Ishikawa (cell line): Measurements from ENCODE around the gene SUOX.

ENCODE experiments used
- CEBPB ChIP-seq: IDR thresholded peaks from 2 replicates; pipeline ENCODE4 v1.6.1; 2012
- NFIC ChIP-seq: IDR thresholded peaks from 2 replicates; pipeline ENCODE4 v1.6.1; 2012
- RAD21 ChIP-seq: IDR thresholded peaks from 2 replicates; pipeline ENCODE4 v1.6.1; 2012; ENCODE audit warnings: low read depth
- TEAD4 ChIP-seq: IDR thresholded peaks from 2 replicates; pipeline ENCODE4 v1.6.1; 2012
- TF ChIP-seq, protein P1 (sequence below): IDR thresholded peaks from 2 replicates; pipeline ENCODE4 v1.6.1; 2012; ENCODE audit warnings: low read depth, mild to moderate bottlenecking

DNA sequence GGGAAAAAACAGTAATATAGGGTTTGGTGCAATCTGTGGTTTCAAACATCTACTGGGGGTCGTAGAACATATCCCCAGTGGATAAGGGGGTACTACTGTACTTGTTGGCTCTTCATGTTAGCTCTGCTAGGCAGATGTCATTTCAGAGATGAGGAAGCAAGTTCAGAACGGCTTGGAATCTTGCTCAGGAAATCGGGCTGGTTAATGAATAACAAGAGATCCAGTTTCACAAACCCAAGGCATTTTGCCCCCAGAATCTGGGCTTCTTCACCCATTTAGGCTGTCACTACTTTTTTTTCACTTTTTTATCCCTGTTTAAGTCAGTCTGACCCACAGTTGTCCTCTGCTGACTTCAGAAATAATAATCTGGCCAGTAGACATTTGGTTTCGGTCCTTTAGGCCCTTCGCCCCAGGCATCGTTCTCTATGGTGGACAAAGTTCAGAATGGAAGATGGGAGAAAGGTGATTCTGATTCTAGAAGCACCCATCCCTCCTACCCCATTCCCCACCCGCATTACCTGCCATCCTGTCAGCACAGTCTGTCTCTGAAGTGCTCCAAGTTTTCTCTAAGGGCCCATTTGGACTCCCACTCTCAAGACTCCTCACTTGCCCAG is 4.5 kb downstream of the SUOX start:
- no peak for TF ChIP-seq TEAD4
- no peak for TF ChIP-seq NFIC
- no peak for TF ChIP-seq CEBPB
- no peak for TF ChIP-seq RAD21
- TF ChIP-seq, protein P1, sequence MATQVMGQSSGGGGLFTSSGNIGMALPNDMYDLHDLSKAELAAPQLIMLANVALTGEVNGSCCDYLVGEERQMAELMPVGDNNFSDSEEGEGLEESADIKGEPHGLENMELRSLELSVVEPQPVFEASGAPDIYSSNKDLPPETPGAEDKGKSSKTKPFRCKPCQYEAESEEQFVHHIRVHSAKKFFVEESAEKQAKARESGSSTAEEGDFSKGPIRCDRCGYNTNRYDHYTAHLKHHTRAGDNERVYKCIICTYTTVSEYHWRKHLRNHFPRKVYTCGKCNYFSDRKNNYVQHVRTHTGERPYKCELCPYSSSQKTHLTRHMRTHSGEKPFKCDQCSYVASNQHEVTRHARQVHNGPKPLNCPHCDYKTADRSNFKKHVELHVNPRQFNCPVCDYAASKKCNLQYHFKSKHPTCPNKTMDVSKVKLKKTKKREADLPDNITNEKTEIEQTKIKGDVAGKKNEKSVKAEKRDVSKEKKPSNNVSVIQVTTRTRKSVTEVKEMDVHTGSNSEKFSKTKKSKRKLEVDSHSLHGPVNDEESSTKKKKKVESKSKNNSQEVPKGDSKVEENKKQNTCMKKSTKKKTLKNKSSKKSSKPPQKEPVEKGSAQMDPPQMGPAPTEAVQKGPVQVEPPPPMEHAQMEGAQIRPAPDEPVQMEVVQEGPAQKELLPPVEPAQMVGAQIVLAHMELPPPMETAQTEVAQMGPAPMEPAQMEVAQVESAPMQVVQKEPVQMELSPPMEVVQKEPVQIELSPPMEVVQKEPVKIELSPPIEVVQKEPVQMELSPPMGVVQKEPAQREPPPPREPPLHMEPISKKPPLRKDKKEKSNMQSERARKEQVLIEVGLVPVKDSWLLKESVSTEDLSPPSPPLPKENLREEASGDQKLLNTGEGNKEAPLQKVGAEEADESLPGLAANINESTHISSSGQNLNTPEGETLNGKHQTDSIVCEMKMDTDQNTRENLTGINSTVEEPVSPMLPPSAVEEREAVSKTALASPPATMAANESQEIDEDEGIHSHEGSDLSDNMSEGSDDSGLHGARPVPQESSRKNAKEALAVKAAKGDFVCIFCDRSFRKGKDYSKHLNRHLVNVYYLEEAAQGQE, result no peak
